Left hindlimb (tissue), 1 donor: Measurements from ENCODE around the gene CHST10.
"Not testable (repeated sequence)": the region's sequence is repeated elsewhere in the genome, so short reads cannot be mapped to it uniquely, and the experiment has no call there.

Experiments used
- DNase-seq: peaks from one replicate; pipeline ENCODE4 v3.0.0-alpha.2; 2018

Gene CHST10

DNA sequence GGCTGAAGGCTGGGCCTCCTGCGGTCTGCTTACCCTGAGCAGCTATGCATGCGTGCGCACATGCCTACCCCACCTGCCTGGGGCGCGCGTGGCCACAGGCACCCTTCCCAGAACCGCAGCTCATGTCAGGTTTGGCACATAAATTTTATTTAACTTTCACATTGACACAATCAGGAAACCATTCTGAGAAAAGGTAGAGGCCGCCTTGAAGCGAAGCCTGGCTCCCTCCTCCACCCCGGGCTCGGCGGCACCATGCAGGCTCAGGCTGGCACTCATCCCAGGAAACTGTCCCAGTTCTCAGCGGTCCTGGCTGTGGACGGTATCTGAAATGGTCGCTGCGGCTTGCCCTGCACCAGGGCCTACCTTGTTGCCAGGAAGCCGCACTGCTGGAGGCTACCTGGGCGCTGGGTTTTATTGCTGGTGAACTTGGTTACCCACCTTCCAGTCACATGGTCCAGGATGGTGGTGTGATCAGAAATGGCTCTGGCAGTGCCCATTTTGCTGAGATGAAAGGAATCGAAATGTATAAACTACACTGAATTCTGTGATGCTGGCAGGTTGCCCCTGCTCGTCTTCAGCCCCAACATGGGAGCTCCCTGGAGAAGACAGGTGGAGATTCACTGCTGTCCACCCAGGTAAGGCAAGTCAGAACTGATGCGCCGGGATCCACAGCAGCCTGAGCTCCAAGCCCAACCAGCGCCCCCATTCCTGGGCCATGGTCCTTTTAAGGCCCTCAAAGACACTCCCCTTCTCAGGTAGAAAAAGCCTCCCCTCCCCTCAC is 25.5 kb downstream of the CHST10 start:
- DNase-seq, result no peak

- DNase-seq, result no peak
Measured at GRCh38 chr2:100390001-100390940, 27.2 kb downstream of the CHST10 start.

DNA sequence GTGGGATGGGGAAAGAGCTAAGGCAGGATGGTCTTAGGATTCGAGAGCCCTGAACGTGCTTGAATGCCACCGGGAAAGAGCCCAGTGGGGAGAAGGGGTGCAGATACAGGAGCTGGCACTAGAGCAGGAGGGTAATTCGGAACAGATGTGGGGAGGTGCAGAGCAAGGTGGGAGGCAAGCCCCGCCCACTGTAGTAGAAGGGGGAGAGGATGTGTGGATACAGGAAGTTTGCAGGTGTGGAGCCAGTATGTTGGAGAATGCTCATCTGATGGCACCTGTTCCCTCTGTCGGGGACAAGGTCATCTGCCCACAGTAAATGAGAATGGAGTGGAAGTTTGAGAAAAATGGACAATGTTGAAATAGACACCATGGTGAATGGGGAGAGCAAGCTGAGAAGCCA is 28.8 kb downstream of the CHST10 start:
- no peak for DNase-seq

- DNase-seq, result no peak
Measured at GRCh38 chr2:100383954-100384353, 33.5 kb downstream of the CHST10 start.

- DNase-seq, result no peak
Measured at GRCh38 chr2:100383306-100383705, 34.2 kb downstream of the CHST10 start.

DNA sequence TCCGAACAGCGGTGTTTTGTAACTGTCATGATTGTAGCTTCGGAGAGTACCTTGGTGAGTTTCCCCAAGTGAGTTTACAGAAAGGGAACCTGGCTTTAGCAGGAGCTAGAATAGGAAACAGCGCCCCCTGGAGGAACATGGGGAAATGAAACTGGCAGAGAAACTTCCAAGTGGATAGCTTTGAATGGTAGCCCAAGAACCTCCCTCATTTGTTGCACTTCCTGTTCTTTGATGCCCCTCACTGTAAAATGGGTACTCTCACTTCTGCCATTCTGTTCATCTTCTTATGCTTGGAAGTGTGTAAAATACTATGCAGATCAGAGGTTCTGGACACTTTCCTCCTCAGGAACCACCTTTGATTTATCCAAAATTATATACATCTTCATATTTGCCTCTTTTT is 36.2 kb downstream of the CHST10 start:
- DNase-seq, result peak; percentile 62

DNA sequence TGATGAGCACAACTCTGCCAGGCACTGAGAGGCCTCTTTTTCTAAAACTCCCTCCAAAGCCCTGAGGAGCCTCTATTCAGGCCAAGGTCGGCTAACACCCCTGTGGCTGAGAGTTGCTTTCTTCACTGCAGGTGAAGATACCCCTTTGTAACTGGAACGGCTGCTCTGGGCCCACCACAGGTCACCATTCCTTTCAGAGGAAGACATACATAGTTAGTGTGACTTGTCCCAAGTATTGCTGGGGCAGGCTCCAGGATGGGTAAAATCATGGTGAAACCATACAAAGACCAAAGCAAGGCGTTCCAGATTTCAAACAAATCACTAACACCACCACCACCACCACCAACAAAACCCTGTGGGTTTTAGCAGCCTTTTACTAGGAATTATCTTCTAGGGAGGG is 36.8 kb downstream of the CHST10 start:
- DNase-seq, result no peak

- no peak for DNase-seq
Measured at GRCh38 chr2:100376836-100377235, 40.6 kb downstream of the CHST10 start.

- no peak for DNase-seq
Measured at GRCh38 chr2:100367163-100367562, 50.3 kb downstream of the CHST10 start.

DNA sequence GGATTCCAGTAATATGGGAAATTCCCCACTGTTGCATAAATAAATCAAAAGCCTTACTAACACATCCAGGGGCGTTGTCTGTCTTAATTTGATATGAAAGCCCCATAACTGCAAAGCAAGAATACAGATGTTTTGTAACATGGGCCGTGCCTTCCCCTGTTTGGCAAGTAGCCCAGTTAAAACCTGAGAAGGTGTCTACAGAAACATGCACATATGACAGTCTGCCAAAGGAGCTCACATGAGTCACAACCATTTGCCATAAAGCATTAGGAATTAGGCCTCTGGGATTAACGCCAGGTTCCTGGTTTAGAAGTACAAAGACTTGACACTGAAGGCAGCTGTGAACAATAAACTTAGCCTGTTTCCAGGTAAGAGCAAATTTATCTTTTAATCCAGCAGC is 52.0 kb downstream of the CHST10 start:
- DNase-seq, result no peak

- not testable (repeated sequence) for DNase-seq
Measured at GRCh38 chr2:100362269-100362668, 55.2 kb downstream of the CHST10 start.

DNA sequence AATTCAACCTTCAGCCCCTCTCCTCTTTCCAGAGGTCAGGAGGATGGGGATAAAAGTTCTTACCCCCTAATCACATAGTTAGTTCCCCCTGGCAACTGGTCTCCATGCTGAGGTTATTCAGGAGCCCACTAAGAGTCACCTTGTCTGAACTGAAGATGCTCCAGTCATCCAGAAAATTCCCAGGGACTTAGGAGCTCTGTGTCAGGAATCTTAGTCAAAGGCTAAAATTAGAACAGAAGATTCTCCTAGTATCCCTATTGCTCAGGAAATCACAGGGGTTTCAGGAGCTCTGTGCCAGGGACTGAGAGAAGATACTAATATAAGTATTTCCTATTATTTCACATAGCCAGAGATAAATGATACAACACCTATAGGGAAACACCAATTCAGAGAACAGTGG is 57.9 kb downstream of the CHST10 start:
- DNase-seq, result no peak

- no peak for DNase-seq
Measured at GRCh38 chr2:100358554-100358953, 58.9 kb downstream of the CHST10 start.

GRCh38 chr2:100352521-100352920 is 64.9 kb downstream of the CHST10 start:
- DNase-seq, result no peak

GRCh38 chr2:100350661-100351185 is 66.7 kb downstream of the CHST10 start:
- no peak for DNase-seq

- DNase-seq, result not testable (repeated sequence)
Measured at GRCh38 chr2:100345144-100345543, 72.3 kb downstream of the CHST10 start.

GRCh38 chr2:100344433-100344832 is 73.0 kb downstream of the CHST10 start:
- DNase-seq, result no peak

DNA sequence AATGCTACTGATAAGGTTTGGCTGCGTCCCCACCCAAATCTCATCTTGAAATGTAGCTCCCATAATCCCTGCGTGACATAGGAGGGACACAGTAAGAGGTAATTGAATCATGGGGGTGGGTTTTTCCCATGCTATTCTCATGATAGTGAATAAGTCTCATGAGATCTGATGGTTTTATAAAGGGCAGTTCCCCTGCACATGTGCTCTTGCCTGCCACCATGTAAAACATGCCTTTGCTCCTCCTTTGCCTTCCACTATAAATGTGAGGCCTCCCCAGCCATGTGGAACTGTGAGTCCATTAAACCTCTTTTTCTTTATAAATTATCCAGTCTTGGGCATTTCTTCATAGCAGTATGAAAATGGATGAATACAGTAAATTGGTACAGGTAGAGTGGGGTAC is 75.0 kb downstream of the CHST10 start:
- not testable (repeated sequence) for DNase-seq
